GM23338 (cell line): ENCODE measurements around the gene MCC. TPM values are rescaled to one million over a fixed set of nuclear protein-coding genes. Genes with fewer than 3 reads are reported as not detected.

ENCODE experiments used
- ATAC-seq: fragments of 200-7000 bp; cut with Tn5 transposase; 3 replicates; pipeline ENCODE4 v1.9.1; 2020
- DNase-seq: peaks from one replicate; pipeline ENCODE4 v3.0.0-alpha.2; 2015; ENCODE audit warnings: low spot score
- H2AFZ ChIP-seq: fragments of 200-600 bp; sonication (generic); 2 replicates; pipeline ENCODE4 v1.8.0; 2016; ENCODE audit warnings: antibody characterized with exemption, mild to moderate bottlenecking, moderate library complexity
- H3F3A ChIP-seq: fragments of 200-600 bp; sonication (generic); replicated peaks from 2 replicates; pipeline ENCODE4 v1.8.0; 2017; ENCODE audit warnings: antibody characterized with exemption, mixed run types, low read depth
- H3K27ac ChIP-seq: fragments of 200-600 bp; sonication (generic); 2 replicates; pipeline ENCODE4 v1.6.1; 2016; ENCODE audit warnings: low read depth
- H3K27me3 ChIP-seq: fragments of 200-600 bp; sonication (generic); 2 replicates; pipeline ENCODE4 v1.8.0; 2016; ENCODE audit warnings: mild to moderate bottlenecking, mixed run types, moderate library complexity; ENCODE audit not compliant: insufficient read depth
- H3K36me3 ChIP-seq: fragments of 200-600 bp; sonication (generic); 2 replicates; pipeline ENCODE4 v1.8.0; 2016; ENCODE audit warnings: mild to moderate bottlenecking; ENCODE audit not compliant: insufficient read depth
- H3K4me1 ChIP-seq: fragments of 200-600 bp; sonication (generic); 2 replicates; pipeline ENCODE4 v1.8.0; 2016; ENCODE audit warnings: mild to moderate bottlenecking, moderate library complexity; ENCODE audit not compliant: insufficient read depth
- H3K4me2 ChIP-seq: fragments of 200-600 bp; sonication (generic); 2 replicates; pipeline ENCODE4 v1.7.1; 2017; ENCODE audit warnings: mixed run types
- H3K4me3 ChIP-seq: fragments of 200-600 bp; sonication (generic); 2 replicates; pipeline ENCODE4 v1.6.1; 2016; ENCODE audit warnings: mixed run types
- H3K79me2 ChIP-seq: fragments of 200-600 bp; sonication (generic); replicated peaks from 2 replicates; pipeline ENCODE4 v1.8.0; 2017; ENCODE audit warnings: mild to moderate bottlenecking; ENCODE audit not compliant: insufficient read depth
- H3K9me2 ChIP-seq: fragments of 200-600 bp; sonication (generic); 2 replicates; pipeline ENCODE4 v1.8.0; 2017; ENCODE audit not compliant: insufficient read depth
- H4K20me1 ChIP-seq: fragments of 200-600 bp; sonication (generic); replicated peaks from 2 replicates; pipeline ENCODE4 v1.8.0; 2017; ENCODE audit warnings: mild to moderate bottlenecking; ENCODE audit not compliant: insufficient read depth
- H3K27ac Mint-ChIP-seq: 2 replicates; pipeline ENCODE4 v1.8.0; 2020; ENCODE audit warnings: inconsistent platforms, mild to moderate bottlenecking, moderate library complexity, mixed read lengths
- H3K27me3 Mint-ChIP-seq: 3 replicates; pipeline ENCODE4 v1.8.0; 2022; ENCODE audit warnings: low read depth, mild to moderate bottlenecking, moderate library complexity, mixed read lengths, inconsistent platforms; ENCODE audit not compliant: insufficient read depth, poor library complexity
- H3K36me3 Mint-ChIP-seq: 3 replicates; pipeline ENCODE4 v1.8.0; 2021; ENCODE audit warnings: low read depth, mild to moderate bottlenecking, inconsistent platforms, moderate library complexity, mixed read lengths
- H3K4me1 Mint-ChIP-seq: 3 replicates; pipeline ENCODE4 v1.8.0; 2020; ENCODE audit warnings: mild to moderate bottlenecking, inconsistent platforms, mixed read lengths
- H3K4me3 Mint-ChIP-seq: 3 replicates; pipeline ENCODE4 v1.8.0; 2021; ENCODE audit warnings: moderate library complexity, mild to moderate bottlenecking, inconsistent platforms, mixed read lengths
- H3K9me3 Mint-ChIP-seq: 3 replicates; pipeline ENCODE4 v1.8.0; 2020; ENCODE audit warnings: moderate library complexity, mild to moderate bottlenecking, inconsistent platforms, mixed read lengths
- EZH2 ChIP-seq: fragments of 200-600 bp; sonication (generic); IDR thresholded peaks from one replicate; pipeline ENCODE4 v1.8.0; 2017; ENCODE audit warnings: antibody characterized with exemption, mild to moderate bottlenecking, low read depth; ENCODE audit not compliant: unreplicated experiment
- EZH2phosphoT487 ChIP-seq: fragments of 200-600 bp; sonication (generic); IDR thresholded peaks from one replicate; pipeline ENCODE4 v1.8.1; 2018; ENCODE audit warnings: antibody characterized with exemption; ENCODE audit not compliant: unreplicated experiment
- JUNB ChIP-seq: IDR thresholded peaks from one replicate; pipeline ENCODE4 v1.6.1; 2016; ENCODE audit warnings: antibody characterized with exemption; ENCODE audit not compliant: unreplicated experiment
- NANOG ChIP-seq: IDR thresholded peaks from 2 replicates; pipeline ENCODE4 v1.6.1; 2016; ENCODE audit warnings: antibody characterized with exemption, borderline replicate concordance
- REST ChIP-seq: IDR thresholded peaks from one replicate; pipeline ENCODE4 v1.6.1; 2018; ENCODE audit warnings: antibody characterized with exemption; ENCODE audit not compliant: unreplicated experiment
- STAT1 ChIP-seq: IDR thresholded peaks from one replicate; pipeline ENCODE4 v1.6.1; 2016; ENCODE audit warnings: antibody characterized with exemption; ENCODE audit not compliant: unreplicated experiment
- ZNF114 ChIP-seq: fragments of 250-450 bp; sonication (Bioruptor Pico); IDR thresholded peaks from 2 replicates; pipeline ENCODE4 v1.5.0; 2020; ENCODE audit warnings: mild to moderate bottlenecking, moderate library complexity
- ZNF331 ChIP-seq: fragments of 250-450 bp; sonication (Bioruptor Pico); IDR thresholded peaks from 2 replicates; pipeline ENCODE4 v1.5.0; 2020; ENCODE audit warnings: low read depth, mild to moderate bottlenecking, moderate library complexity
- polyA plus RNA-seq: library from polyadenylated mRNA; unstranded; fragments of >200 nt; fragmentation: Nextera tagmentation; extraction: Ambion mirVana; gene quantifications from 2 replicates; pipeline ENCODE4 v1.2.1, GENCODE V29; 2016
- total RNA-seq: library from RNA; depleted of rRNA; stranded (reverse); fragments of >200 nt; shearing (Covaris generic); gene quantifications from 2 replicates; pipeline ENCODE4 v1.2.3, GENCODE V29; 2014
- TF ChIP-seq, protein P1 (sequence below): fragments of 250-450 bp; sonication (Bioruptor Pico); IDR thresholded peaks from 2 replicates; pipeline ENCODE4 v1.5.0; 2020; ENCODE audit warnings: mild to moderate bottlenecking, moderate library complexity
- TF ChIP-seq, protein P2 (sequence below), 2 experiments: fragments of 200-600 bp in 1 of 2; sonication (generic) in 1 of 2; conservative IDR thresholded peaks; 2 replicates each; pipeline versions ENCODE4 v1.5.1 to v1.6.1; 2016 to 2017; ENCODE audit warnings: antibody characterized with exemption in 2 of 2, low read depth in 2 of 2, mild to moderate bottlenecking in 2 of 2, moderate library complexity in 1 of 2

Gene MCC
- total and polyA plus RNA-seq, 2 experiments from 2014 or later = 3.8 to 10.1 TPM

DNA sequence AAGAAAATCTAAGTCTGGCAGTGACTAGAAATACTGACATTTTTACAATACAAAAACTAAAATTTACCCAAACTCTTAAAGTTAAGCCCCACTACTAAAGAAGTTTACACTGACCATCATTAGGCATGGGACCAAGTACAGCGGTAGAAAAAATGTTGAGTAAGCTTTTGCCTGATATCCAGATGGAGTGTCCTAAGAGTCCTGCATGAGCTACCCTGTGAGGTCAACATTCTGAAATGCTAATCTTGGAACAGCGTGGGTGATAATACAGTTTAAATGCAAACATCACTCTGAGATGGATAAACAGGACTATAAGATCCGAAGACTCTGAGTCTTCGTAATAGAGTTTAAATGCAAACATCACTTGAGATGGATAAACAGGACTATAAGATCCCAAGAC, 322.0 kb downstream of the MCC start (continued):
- TF ChIP-seq REST (no peak), NANOG (no peak), ZNF114 (CRISPR knock-in tag) (no peak)

DNA sequence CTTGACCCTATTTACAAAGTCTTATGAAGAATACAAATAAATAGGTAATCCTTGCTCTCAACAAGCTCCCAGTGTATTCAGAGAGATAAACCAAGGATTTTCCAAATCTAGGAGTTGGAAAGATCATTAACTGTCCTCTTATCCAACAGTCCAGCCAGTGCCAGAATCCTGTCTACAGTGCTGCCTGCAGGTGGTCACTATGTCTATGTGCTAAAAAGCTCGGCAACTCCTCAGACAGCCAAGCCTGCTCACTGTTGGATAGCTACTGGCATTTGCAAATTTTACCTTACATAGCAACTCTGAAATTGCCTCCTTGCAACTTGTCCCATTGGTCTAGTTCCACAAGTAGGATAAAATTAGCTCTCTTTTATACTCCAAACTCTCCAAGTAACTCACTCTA, 324.2 kb downstream of the MCC start:
- Histone ChIP-seq H3K27me3 (no peaks in the 10 kb centered on the region), H2AFZ (no peak overlapping the region), H3K79me2 (no peaks in the 10 kb centered on the region), H3K4me3 (no peak overlapping the region), H4K20me1 (no peaks in the 10 kb centered on the region), H3K4me2 (no peak overlapping the region), H3K9me2 (no peaks in the 10 kb centered on the region), H3K27ac (no peak overlapping the region), H3F3A (no peaks in the 10 kb centered on the region), H3K36me3 (no peaks in the 10 kb centered on the region), H3K4me1 (peaks cover 33% of the 10 kb centered on the region)
- Mint-ChIP-seq H3K4me1 (peaks cover 63% of the 10 kb centered on the region), H3K36me3 (no peaks in the 10 kb centered on the region), H3K4me3 (no peak overlapping the region), H3K9me3 (no peaks in the 10 kb centered on the region), H3K27ac (no peak overlapping the region), H3K27me3 (peaks cover 2% of the 10 kb centered on the region)
- DNase-seq (no peak), ATAC-seq (no peak)
- no peak for TF ChIP-seq STAT1
- TF ChIP-seq ZNF114 (CRISPR knock-in tag) = no peak
- TF ChIP-seq ZNF331 (CRISPR knock-in tag) = no peak
- TF ChIP-seq EZH2phosphoT487 = no peak
- no peak for TF ChIP-seq REST
- no peak for TF ChIP-seq EZH2
- no peak for TF ChIP-seq JUNB
- TF ChIP-seq, protein P1, sequence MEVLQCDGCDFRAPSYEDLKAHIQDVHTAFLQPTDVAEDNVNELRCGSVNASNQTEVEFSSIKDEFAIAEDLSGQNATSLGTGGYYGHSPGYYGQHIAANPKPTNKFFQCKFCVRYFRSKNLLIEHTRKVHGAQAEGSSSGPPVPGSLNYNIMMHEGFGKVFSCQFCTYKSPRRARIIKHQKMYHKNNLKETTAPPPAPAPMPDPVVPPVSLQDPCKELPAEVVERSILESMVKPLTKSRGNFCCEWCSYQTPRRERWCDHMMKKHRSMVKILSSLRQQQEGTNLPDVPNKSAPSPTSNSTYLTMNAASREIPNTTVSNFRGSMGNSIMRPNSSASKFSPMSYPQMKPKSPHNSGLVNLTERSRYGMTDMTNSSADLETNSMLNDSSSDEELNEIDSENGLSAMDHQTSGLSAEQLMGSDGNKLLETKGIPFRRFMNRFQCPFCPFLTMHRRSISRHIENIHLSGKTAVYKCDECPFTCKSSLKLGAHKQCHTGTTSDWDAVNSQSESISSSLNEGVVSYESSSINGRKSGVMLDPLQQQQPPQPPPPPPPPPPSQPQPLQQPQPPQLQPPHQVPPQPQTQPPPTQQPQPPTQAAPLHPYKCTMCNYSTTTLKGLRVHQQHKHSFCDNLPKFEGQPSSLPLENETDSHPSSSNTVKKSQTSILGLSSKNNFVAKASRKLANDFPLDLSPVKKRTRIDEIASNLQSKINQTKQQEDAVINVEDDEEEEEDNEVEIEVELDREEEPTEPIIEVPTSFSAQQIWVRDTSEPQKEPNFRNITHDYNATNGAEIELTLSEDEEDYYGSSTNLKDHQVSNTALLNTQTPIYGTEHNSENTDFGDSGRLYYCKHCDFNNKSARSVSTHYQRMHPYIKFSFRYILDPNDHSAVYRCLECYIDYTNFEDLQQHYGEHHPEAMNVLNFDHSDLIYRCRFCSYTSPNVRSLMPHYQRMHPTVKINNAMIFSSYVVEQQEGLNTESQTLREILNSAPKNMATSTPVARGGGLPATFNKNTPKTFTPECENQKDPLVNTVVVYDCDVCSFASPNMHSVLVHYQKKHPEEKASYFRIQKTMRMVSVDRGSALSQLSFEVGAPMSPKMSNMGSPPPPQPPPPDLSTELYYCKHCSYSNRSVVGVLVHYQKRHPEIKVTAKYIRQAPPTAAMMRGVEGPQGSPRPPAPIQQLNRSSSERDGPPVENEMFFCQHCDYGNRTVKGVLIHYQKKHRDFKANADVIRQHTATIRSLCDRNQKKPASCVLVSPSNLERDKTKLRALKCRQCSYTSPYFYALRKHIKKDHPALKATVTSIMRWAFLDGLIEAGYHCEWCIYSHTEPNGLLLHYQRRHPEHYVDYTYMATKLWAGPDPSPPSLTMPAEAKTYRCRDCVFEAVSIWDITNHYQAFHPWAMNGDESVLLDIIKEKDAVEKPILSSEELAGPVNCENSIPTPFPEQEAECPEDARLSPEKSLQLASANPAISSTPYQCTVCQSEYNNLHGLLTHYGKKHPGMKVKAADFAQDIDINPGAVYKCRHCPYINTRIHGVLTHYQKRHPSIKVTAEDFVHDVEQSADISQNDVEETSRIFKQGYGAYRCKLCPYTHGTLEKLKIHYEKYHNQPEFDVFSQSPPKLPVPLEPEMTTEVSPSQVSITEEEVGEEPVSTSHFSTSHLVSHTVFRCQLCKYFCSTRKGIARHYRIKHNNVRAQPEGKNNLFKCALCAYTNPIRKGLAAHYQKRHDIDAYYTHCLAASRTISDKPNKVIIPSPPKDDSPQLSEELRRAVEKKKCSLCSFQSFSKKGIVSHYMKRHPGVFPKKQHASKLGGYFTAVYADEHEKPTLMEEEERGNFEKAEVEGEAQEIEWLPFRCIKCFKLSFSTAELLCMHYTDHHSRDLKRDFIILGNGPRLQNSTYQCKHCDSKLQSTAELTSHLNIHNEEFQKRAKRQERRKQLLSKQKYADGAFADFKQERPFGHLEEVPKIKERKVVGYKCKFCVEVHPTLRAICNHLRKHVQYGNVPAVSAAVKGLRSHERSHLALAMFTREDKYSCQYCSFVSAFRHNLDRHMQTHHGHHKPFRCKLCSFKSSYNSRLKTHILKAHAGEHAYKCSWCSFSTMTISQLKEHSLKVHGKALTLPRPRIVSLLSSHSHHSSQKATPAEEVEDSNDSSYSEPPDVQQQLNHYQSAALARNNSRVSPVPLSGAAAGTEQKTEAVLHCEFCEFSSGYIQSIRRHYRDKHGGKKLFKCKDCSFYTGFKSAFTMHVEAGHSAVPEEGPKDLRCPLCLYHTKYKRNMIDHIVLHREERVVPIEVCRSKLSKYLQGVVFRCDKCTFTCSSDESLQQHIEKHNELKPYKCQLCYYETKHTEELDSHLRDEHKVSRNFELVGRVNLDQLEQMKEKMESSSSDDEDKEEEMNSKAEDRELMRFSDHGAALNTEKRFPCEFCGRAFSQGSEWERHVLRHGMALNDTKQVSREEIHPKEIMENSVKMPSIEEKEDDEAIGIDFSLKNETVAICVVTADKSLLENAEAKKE (CRISPR knock-in tag) = no peak
- TF ChIP-seq, protein P2, sequence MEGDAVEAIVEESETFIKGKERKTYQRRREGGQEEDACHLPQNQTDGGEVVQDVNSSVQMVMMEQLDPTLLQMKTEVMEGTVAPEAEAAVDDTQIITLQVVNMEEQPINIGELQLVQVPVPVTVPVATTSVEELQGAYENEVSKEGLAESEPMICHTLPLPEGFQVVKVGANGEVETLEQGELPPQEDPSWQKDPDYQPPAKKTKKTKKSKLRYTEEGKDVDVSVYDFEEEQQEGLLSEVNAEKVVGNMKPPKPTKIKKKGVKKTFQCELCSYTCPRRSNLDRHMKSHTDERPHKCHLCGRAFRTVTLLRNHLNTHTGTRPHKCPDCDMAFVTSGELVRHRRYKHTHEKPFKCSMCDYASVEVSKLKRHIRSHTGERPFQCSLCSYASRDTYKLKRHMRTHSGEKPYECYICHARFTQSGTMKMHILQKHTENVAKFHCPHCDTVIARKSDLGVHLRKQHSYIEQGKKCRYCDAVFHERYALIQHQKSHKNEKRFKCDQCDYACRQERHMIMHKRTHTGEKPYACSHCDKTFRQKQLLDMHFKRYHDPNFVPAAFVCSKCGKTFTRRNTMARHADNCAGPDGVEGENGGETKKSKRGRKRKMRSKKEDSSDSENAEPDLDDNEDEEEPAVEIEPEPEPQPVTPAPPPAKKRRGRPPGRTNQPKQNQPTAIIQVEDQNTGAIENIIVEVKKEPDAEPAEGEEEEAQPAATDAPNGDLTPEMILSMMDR (conservative IDR thresholded peaks at IDR 0.05; ENCODE audit: low read depth in 2 of 2) = no peak
